GM13977 (cell line): ENCODE data around the gene EVL.

ENCODE experiments used
- DNase-seq: peaks from one replicate; pipeline ENCODE4 v3.0.0; 2012; ENCODE audit warnings: low spot score
- in situ Hi-C: fragments of 300-500 bp; cut with MboI; formaldehyde crosslinking; loops from one replicate; pipeline ENCODE4 v1.12.0; 2022; ENCODE audit warnings: low sequenced_read_pairs, low pct_unique_long_range_greater_than_20kb, mixed read lengths, inconsistent platforms; ENCODE audit not compliant: unreplicated experiment
- TF ChIP-seq, protein P1 (sequence below): IDR thresholded peaks from 2 replicates; pipeline ENCODE4 v1.5.1; 2012; ENCODE audit warnings: mild to moderate bottlenecking, control low read depth; ENCODE audit not compliant: insufficient read depth; ENCODE audit errors: extremely low read depth, missing control alignments

Gene EVL

GRCh38 chr14:100109594-100109955 is 44.4 kb downstream of the EVL start:
- DNase-seq: no peak
- in situ Hi-C loops: no loop called here
- TF ChIP-seq, protein P1, sequence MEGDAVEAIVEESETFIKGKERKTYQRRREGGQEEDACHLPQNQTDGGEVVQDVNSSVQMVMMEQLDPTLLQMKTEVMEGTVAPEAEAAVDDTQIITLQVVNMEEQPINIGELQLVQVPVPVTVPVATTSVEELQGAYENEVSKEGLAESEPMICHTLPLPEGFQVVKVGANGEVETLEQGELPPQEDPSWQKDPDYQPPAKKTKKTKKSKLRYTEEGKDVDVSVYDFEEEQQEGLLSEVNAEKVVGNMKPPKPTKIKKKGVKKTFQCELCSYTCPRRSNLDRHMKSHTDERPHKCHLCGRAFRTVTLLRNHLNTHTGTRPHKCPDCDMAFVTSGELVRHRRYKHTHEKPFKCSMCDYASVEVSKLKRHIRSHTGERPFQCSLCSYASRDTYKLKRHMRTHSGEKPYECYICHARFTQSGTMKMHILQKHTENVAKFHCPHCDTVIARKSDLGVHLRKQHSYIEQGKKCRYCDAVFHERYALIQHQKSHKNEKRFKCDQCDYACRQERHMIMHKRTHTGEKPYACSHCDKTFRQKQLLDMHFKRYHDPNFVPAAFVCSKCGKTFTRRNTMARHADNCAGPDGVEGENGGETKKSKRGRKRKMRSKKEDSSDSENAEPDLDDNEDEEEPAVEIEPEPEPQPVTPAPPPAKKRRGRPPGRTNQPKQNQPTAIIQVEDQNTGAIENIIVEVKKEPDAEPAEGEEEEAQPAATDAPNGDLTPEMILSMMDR: no peak

DNA sequence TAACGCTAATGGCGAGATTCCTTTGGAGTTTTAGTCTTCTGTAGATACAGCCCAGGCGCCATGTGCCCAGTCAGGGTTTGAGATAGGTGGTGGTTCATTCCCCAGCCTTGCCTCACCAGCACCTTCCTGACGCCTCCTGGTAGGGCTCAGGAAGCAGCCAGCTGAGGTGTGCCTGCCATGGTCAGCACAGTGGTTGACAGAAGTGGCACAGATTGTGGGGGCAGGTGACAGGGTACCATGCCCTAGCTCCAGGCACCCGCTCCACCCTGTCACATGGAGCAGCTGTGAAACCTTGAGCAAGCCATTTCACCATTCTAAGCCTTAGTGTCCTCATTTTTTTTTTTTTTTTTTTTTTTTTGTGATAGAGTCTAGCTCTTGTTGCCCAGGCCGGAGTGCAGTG is 45.6 kb downstream of the EVL start:
- no peak for DNase-seq
- in situ Hi-C loops: no loop called here
- TF ChIP-seq, protein P1: no peak

DNA sequence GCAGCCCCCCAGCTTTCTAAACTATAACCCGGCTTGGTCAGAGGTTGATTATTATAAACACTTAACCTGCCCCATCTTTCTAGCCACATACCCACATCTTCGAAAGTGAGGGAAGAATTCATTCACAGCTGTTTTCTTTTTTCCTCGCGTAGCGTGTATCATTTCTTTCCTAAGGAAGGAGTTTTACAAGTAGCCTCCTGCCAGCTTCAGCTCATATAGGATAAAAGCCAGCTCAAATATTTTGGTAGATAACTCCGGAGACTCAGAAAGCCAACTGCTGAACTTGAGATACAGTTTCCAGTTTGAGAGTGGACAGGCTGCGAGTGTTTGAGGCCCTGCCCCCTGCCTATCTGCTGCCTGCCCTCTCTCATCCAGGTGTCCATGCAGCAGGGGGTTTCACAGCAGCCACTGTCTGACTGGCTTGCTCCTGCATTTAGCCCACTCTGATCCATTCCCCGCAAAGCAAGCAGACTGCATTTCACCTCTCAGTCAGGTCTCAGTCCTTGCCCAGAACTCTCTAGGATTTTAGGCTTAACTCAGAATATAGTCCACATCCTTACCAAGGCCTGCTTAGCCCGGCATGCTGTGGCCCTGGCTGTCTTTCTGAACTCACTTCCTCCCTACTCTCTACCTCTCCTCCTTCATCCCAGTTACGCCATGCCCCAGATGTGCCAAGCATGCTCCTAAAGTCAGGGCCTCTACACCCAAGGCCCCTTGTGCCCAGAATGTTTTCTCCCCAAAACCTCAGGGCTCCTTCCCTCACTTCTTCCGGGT is 46.9 kb downstream of the EVL start:
- in situ Hi-C loops: no loop called here
- DNase-seq: no peak
- TF ChIP-seq, protein P1: no peak

DNA sequence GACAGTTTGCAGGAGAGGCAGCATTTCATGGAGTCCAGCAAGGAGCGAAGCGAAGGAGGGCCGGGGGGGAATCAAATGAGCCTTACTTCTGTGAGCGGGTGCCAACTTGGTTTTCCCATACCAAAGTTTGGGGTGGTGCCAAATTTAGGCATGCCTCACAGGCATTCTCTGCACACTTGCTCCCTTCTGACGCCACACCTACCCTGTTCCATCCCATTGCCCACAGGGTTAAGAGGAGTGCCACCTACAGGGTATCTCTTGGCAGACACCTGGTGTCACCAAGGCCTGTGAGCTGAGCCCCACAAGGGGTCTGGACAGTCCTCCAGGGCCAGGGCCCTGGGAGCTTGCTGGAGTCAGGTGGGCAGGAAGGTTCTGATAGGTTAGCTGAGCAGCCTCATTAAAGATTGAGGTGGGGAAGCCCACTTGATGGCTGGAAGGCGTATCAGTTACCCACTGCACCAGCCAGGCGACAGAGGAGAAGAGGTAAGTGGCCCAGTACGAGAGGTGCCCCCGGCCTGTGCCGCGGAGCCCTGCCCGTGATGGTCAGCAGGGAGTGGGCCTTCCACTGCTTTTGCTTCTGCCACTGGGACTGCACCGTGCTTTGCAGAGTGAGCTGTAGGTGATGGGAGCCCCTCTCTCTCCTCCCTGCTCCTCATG is 49.0 kb downstream of the EVL start:
- in situ Hi-C loops: no loop called here
- TF ChIP-seq, protein P1: no peak
- DNase-seq: no peak

GRCh38 chr14:100115236-100115635 is 50.0 kb downstream of the EVL start:
- no peak for DNase-seq
- in situ Hi-C loops: no loop called here
- TF ChIP-seq, protein P1: no peak

DNA sequence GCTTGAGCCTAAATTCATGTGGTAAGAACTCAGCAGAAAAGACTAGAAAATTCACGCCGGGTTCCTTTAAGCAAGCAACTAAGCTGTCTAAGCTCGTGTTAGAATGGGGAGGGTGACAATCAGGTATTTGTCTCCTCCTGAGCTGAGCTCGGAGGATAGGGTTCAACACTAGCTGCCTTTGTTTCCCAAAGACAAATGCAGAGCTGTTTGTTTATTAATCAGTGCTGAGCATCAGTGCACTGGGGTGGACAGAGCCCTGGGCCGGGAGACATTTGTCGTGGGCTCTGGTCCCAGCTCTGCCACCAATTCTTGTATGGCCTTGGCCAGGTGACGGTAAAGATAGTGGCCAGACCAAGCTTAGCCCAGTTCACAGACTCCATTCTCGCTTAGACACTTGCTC is 50.5 kb downstream of the EVL start:
- TF ChIP-seq, protein P1: no peak
- no peak for DNase-seq
- in situ Hi-C loops: no loop called here
